ENCODE data around the gene ITPR1. TPM values are rescaled to one million over a fixed set of nuclear protein-coding genes. Genes with fewer than 3 reads are reported as not detected.

Gene ITPR1
- total and polyA plus RNA-seq, 2 of the 4 experiments (the other 2 are of a cell fraction): 1.8 to 5.7 TPM

GRCh38 chr3:4689021-4689420 lies 195.9 kb downstream of the ITPR1 start:
- ATAC-seq (ENCODE audit: low read depth) (no peak), DNase-seq (no peak)
- no peak overlapping the region for H4K5ac ChIP-seq (ENCODE audit: low read depth, low read length)
- CTCF ChIA-PET: no interaction called here
- no peak overlapping the region for H2AK5ac ChIP-seq (ENCODE audit: low read depth, low read length)
- POLR2A ChIA-PET (ENCODE audit: unreplicated experiment): no interaction called here
- no peaks in the 10 kb centered on the region for H3K9me1 ChIP-seq (ENCODE audit: insufficient read depth, low read length)
- H2AFZ ChIP-seq (replicated peaks; ENCODE audit: low read length, poor library complexity): no peak overlapping the region
- dilution Hi-C loops (cut with HindIII; ENCODE audit: low sequenced_read_pairs, unreplicated experiment): no loop called here
- H2BK20ac ChIP-seq (ENCODE audit: low read depth, low read length): no peak overlapping the region
- no peaks in the 10 kb centered on the region for H4K20me1 ChIP-seq (ENCODE audit: insufficient read depth, low read length)
- no peak overlapping the region for H3K14ac ChIP-seq (replicated peaks; ENCODE audit: low read depth, low read length)
- no peak overlapping the region for H3K4ac ChIP-seq (ENCODE audit: low read depth, low read length)
- TF ChIP-seq USF2 (IDR thresholded peaks at IDR 0.05; ENCODE audit: low read depth, low read length) (no peak), NFE2L2 (IDR thresholded peaks at IDR 0.05; ENCODE audit: low read depth, low read length) (no peak), RFX5 (IDR thresholded peaks at IDR 0.05; ENCODE audit: low read depth, low read length) (no peak), POLR2A (IDR thresholded peaks at IDR 0.05; ENCODE audit: low read depth, low read length) (no peak), MXI1 (IDR thresholded peaks at IDR 0.05; ENCODE audit: borderline replicate concordance, low read depth, low read length) (no peak), FOS (IDR thresholded peaks at IDR 0.05; ENCODE audit: low read depth, low read length) (no peak)
- no peak overlapping the region for H3K18ac ChIP-seq (ENCODE audit: low read depth, low read length)
- H3K36me3 ChIP-seq (ENCODE audit: control insufficient read depth, insufficient read depth, low read length): no peaks in the 10 kb centered on the region
- no peak overlapping the region for H2BK15ac ChIP-seq (ENCODE audit: low read depth, low read length)
- H3K23ac ChIP-seq (ENCODE audit: low read depth, low read length): no peak overlapping the region
- no TSS peak for BruUV-seq (replicated peaks)
- H2BK120ac ChIP-seq (ENCODE audit: low read depth, low read length): no peak overlapping the region
- H3K56ac ChIP-seq (ENCODE audit: extremely low read depth, insufficient read depth, low read length): no peak overlapping the region
- H3K9ac ChIP-seq (ENCODE audit: low read depth, low read length): no peak overlapping the region
- no peaks in the 10 kb centered on the region for H3K79me1 ChIP-seq (ENCODE audit: low read depth in 1 of 2, low read length in 2 of 2)
- H3K4me3 ChIP-seq (ENCODE audit: insufficient read depth, low read depth, low read length): no peak overlapping the region
- no peaks in the 10 kb centered on the region for H3K9me3 ChIP-seq (ENCODE audit: control insufficient read depth, insufficient read depth, low read length)
- no peak overlapping the region for H3K27ac ChIP-seq (ENCODE audit: insufficient read depth, low read length)
- H4K8ac ChIP-seq (ENCODE audit: low read depth in 2 of 2, low read length in 2 of 2): no peak overlapping the region
- H3K27me3 ChIP-seq (ENCODE audit: control insufficient read depth, insufficient read depth, low read length): no peaks in the 10 kb centered on the region
- intact Hi-C loops (cut with micrococcal nuclease): no loop called here
- no peak overlapping the region for H2BK5ac ChIP-seq (ENCODE audit: low read depth, low read length, poor library complexity, severe bottlenecking)
- in situ Hi-C loops (cut with MboI; ENCODE audit: low sequenced_read_pairs): no loop called here
- peaks cover 3% of the 10 kb centered on the region for H3K4me1 ChIP-seq (ENCODE audit: control insufficient read depth, insufficient read depth, low read length)
- H4K91ac ChIP-seq (ENCODE audit: insufficient read depth, low read depth, low read length): no peak overlapping the region
- no peak overlapping the region for H3K4me2 ChIP-seq (ENCODE audit: low read depth, low read length)
- no peak overlapping the region for H2AK9ac ChIP-seq (replicated peaks; ENCODE audit: low read depth, low read length, poor library complexity)
